ENCODE measurements around the gene RWDD4.

RWDD4 gene

DNA sequence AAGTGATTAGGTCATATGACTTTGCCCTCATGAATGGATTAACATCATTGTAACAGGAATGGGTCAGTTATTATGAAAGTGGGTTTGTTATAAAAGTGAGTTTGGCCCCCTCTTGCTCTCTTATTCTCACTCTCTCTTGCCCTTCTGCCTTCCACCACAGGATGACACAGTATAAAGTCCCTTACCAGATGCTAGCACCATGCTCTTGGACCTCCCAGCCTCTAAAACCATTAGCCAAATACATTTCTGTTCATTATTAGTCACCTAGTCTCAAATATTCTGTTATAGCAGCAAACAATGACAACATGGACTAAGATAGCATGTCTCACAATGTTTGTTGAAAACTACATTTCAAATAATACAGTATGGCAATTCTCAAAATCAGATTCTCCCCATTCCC lies 59.7 kb downstream of the RWDD4 start:
- no peak for DNase-seq

DNA sequence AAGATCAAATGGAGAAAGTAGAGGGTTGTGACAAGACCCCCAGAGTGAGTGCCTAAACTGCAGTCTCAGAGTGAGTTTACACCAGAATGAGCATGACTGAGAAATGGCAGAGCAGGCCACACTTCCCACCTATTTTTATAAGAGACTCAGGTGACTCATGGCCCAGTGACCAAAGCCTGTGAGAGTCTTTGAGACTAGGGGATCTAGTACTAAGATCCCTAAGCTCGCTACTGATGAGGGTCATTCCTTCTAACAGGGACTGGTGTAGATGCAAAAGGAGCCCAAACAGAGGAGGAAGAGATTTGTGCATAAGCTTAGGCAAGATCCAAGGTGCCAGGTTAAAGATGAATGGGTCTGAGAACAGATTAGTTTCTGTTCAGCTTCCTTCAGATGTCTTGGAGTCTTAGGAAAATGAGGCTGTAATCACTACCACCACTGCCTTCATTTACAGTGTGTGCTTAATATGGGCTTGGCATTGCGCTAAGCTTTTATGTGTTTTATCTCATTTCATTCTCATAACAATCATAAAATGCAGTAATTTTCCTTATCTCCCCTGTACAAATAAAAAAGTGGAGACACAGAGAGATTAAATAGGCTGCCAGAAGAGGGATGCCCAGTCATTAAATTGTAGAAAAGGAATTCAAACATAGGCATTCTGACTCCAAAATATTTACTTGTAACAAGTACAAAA lies 62.8 kb downstream of the RWDD4 start:
- no peak for DNase-seq

DNA sequence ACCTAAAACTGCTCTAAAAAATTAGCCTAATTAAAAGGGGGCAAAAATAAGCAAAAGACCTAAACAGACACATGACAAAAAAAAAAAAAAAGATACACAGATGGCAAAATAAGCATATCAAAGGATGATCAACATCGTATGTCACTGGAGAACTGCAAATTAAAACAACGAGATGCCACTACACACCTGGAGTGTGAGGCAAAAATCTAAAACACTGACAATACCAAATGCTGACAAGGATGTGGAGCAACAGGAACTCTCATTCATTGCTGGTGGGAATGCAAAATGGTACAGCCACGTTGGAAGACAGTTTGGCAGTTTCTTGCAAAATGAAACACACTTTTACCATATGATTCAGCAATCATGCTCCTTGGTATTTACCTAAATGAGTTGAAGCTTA lies 64.2 kb downstream of the RWDD4 start:
- no peak for DNase-seq

DNA sequence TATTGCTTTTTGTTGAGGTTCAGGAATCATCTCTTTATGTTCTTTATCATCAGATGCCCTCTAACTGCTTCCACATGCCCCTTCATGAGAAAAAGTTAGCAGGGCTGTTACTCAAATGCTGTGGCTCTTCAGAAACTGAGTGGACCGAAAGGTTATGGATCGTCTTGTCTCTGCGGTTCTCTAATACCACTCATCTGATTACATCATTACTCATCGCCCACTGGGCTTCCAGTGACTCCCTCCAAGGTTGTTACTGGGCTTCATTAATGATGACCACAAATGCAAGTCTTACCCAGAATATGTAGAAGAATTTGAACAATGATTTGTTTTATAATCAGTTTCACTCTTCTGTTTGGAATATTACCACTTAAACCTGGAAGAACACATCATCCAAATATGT lies 67.7 kb downstream of the RWDD4 start:
- DNase-seq = no peak

All from activated CD8-positive, alpha-beta memory T cell treated with anti-CD3 and anti-CD28 coated beads for 24 hours (primary cell).